ENCODE results near the gene AP4M1.

Gene AP4M1

GRCh38 chr7:100124301-100125230 lies 23.1 kb downstream of the AP4M1 start:
- no peak overlapping the region for H3K4ac ChIP-seq (ENCODE audit: low read length)
- no peak overlapping the region for H3K18ac ChIP-seq (ENCODE audit: low read length)
- no CpG with 5 or more reads among the region's 4 CpGs for whole genome bisulfite sequencing, 2 donors (ENCODE audit: extremely low coverage in 2 of 2, insufficient read length in 2 of 2, insufficient replicate concordance in 1 of 2)
- H3K4me1 ChIP-seq (ENCODE audit: control insufficient read depth in 2 of 2, insufficient read depth in 1 of 2, low read depth in 1 of 2, low read length in 2 of 2), result peaks cover 7 to 12% of the 10 kb centered on the region in 2 donors
- no peaks in the 10 kb centered on the region for H3K9me3 ChIP-seq (replicated peaks in 1 of 2; ENCODE audit: control insufficient read depth in 2 of 2, insufficient read depth in 1 of 2, low read depth in 1 of 2, low read length in 2 of 2)
- H3K4me3 ChIP-seq (ENCODE audit: low read length in 2 of 2), result no peak overlapping the region
- H2AFZ ChIP-seq (ENCODE audit: low read length), result no peak overlapping the region
- peaks cover 2% of the 10 kb centered on the region for H3K79me1 ChIP-seq (ENCODE audit: low read depth, low read length)
- H4K91ac ChIP-seq (ENCODE audit: low read depth, low read length, poor library complexity), result no peak overlapping the region
- no peak overlapping the region for H2BK5ac ChIP-seq (ENCODE audit: low read length)
- no peak overlapping the region for H2BK120ac ChIP-seq (ENCODE audit: low read depth, low read length)
- no peak overlapping the region for H3K14ac ChIP-seq (ENCODE audit: low read length)
- no peak overlapping the region for H2AK5ac ChIP-seq (ENCODE audit: low read depth, low read length)
- peaks cover 4 to 22% of the 10 kb centered on the region in 2 donors for H3K36me3 ChIP-seq (replicated peaks in 1 of 2; ENCODE audit: control insufficient read depth in 2 of 2, insufficient read depth in 2 of 2, low read length in 2 of 2)
- H3K4me2 ChIP-seq (ENCODE audit: insufficient read depth, low read length, poor library complexity, severe bottlenecking), result no peak overlapping the region
- H3K9ac ChIP-seq (ENCODE audit: low read depth, low read length, poor library complexity), result no peak overlapping the region
- H3K23ac ChIP-seq (ENCODE audit: low read depth, low read length, poor library complexity), result no peak overlapping the region
- H2BK12ac ChIP-seq (ENCODE audit: low read length), result no peak overlapping the region
- no peak overlapping the region for H2BK15ac ChIP-seq (ENCODE audit: low read length)
- peaks cover 0 to 15% (median 0%) of the 10 kb centered on the region in 3 experiments for H3K27me3 ChIP-seq (ENCODE audit: control insufficient read depth in 3 of 3, insufficient read depth in 3 of 3, low read depth in 1 of 3, low read length in 3 of 3)
- H4K8ac ChIP-seq (ENCODE audit: low read depth, low read length), result no peak overlapping the region
- no peak for DNase-seq (ENCODE audit: low spot score)
- no peak overlapping the region for H3K27ac ChIP-seq (replicated peaks; ENCODE audit: low read length)

DNA sequence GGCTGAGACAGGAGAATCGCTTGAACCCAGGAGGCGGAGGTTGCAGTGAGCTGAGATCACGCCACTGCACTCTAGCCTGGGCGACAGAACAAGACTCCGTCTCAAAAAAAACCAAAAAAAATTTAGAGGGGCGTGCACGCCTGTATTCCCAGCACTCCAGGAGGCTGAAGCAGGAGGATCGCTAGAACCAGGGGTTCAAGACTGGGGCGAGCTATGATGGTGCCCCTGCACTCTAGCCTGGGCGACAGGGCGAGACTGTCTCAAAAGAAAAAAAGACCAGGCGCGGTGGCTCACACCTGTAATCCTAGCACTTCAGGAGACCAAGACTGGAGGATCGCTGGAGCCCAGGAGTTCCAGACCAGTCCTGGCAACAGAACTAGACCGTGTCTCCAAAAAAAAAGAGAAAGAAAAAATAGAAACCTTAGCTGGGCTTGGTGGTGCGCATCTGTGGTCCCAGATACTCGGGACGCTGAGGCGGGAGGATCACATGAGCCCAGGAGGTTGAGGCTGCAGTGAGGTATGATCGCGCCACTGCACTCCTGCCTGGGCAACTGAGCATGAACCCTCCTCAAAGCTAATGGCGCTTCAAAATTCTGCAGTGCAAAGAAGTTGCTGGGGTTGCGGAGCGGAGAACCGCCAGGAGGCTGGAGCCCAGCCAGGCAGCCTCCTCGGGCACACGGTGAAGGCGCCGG lies 24.9 kb downstream of the AP4M1 start:
- no peak overlapping the region for H3K14ac ChIP-seq (ENCODE audit: low read length)
- peaks cover 0 to 15% (median 0%) of the 10 kb centered on the region in 3 experiments for H3K27me3 ChIP-seq (ENCODE audit: control insufficient read depth in 3 of 3, insufficient read depth in 3 of 3, low read depth in 1 of 3, low read length in 3 of 3)
- H3K4ac ChIP-seq (ENCODE audit: low read length), result no peak overlapping the region
- H3K9me3 ChIP-seq (replicated peaks in 1 of 2; ENCODE audit: control insufficient read depth in 2 of 2, insufficient read depth in 1 of 2, low read depth in 1 of 2, low read length in 2 of 2), result no peaks in the 10 kb centered on the region
- H3K36me3 ChIP-seq (replicated peaks in 1 of 2; ENCODE audit: control insufficient read depth in 2 of 2, insufficient read depth in 2 of 2, low read length in 2 of 2), result peaks cover 4 to 22% of the 10 kb centered on the region in 2 donors
- H3K4me3 ChIP-seq (ENCODE audit: low read length in 2 of 2), result peak overlapping the region; percentile 74 to 94
- peak overlapping the region; percentile 99 for H2AFZ ChIP-seq (ENCODE audit: low read length)
- peak overlapping the region; percentile 99 for H3K27ac ChIP-seq (replicated peaks; ENCODE audit: low read length)
- peak overlapping the region; percentile 10 for H2AK5ac ChIP-seq (ENCODE audit: low read depth, low read length)
- DNase-seq (ENCODE audit: low spot score), result no peak
- no peak overlapping the region for H2BK120ac ChIP-seq (ENCODE audit: low read depth, low read length)
- peak overlapping the region; percentile 55 for H2BK15ac ChIP-seq (ENCODE audit: low read length)
- no peak overlapping the region for H4K91ac ChIP-seq (ENCODE audit: low read depth, low read length, poor library complexity)
- no peak overlapping the region for H2BK12ac ChIP-seq (ENCODE audit: low read length)
- H3K79me1 ChIP-seq (ENCODE audit: low read depth, low read length), result peaks cover 2% of the 10 kb centered on the region
- H3K4me1 ChIP-seq (ENCODE audit: control insufficient read depth in 2 of 2, insufficient read depth in 1 of 2, low read depth in 1 of 2, low read length in 2 of 2), result peaks cover 3 to 6% of the 10 kb centered on the region in 2 donors
- H3K9ac ChIP-seq (ENCODE audit: low read depth, low read length, poor library complexity), result peak overlapping the region; percentile 96
- peak overlapping the region; percentile 76 for H3K23ac ChIP-seq (ENCODE audit: low read depth, low read length, poor library complexity)
- no CpG with 5 or more reads among the region's 29 CpGs for WGBS, 2 donors (ENCODE audit: extremely low coverage in 2 of 2, insufficient read length in 2 of 2, insufficient replicate concordance in 1 of 2)
- peak overlapping the region; percentile 99 for H3K18ac ChIP-seq (ENCODE audit: low read length)
- H2BK5ac ChIP-seq (ENCODE audit: low read length), result peak overlapping the region; percentile 85
- peak overlapping the region; percentile 97 for H4K8ac ChIP-seq (ENCODE audit: low read depth, low read length)
- peak overlapping the region; percentile 92 for H3K4me2 ChIP-seq (ENCODE audit: insufficient read depth, low read length, poor library complexity, severe bottlenecking)

DNA sequence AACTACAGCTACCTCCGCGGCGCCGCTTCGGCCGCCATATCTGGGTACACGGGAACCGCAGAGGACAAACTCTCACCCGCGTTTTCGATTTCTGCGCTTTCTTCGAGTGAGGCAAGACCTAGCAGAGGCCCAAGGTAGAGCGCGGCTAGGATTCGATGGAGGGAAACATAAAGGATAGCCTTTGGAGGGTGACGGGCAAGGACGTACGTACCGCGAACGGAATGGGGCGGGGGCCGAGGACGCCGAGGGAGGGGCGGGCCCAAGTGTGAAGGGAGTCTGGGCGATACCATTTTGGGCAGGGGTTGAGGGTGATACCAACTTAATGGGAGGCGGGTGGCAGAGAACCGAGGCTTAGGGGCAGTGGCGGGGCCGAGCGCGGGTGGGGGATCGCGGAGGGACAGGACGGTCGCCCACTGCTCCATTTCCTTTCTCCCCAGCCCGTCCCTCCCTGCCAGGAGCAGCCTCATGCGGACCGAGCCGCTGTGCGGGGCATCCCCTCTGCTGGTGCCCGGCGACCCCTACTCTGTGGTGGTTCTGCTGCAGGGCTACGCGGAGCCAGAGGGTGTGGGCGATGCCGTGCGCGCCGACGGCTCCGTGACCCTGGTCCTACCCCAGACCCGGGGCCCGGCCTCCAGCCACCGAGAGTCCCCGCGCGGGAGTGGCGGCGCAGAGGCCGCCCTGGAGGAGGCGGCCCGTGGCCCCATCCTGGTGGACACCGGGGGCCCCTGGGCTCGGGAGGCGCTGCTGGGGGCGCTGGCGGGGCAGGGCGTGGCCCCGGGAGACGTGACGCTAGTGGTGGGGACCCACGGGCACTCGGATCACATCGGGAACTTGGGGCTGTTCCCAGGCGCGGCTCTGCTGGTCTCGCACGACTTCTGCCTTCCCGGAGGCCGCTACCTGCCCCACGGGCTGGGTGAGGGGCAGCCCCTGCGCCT lies 25.8 kb downstream of the AP4M1 start, which contains the start of gene MBLAC1:
MBLAC1 (plus strand) TSS at position 37 of the 935 bp plus-strand sequence; CDS start at position 466, 429 bp downstream.
- H2AFZ ChIP-seq (ENCODE audit: low read length), result peak within 1 kb of the TSS; percentile 99
- H3K23ac ChIP-seq (ENCODE audit: low read depth, low read length, poor library complexity), result peak within 1 kb of the TSS; percentile 76
- H3K9me3 ChIP-seq (replicated peaks in 1 of 2; ENCODE audit: control insufficient read depth in 2 of 2, insufficient read depth in 1 of 2, low read depth in 1 of 2, low read length in 2 of 2), result no peaks in the 10 kb centered on the region
- peak within 1 kb of the TSS; percentile 92 for H3K4me2 ChIP-seq (ENCODE audit: insufficient read depth, low read length, poor library complexity, severe bottlenecking)
- peak within 1 kb of the TSS; percentile 86 for H3K4ac ChIP-seq (ENCODE audit: low read length)
- H2BK12ac ChIP-seq (ENCODE audit: low read length), result peak within 1 kb of the TSS; percentile 96
- H3K27ac ChIP-seq (replicated peaks; ENCODE audit: low read length), result peak within 1 kb of the TSS; percentile 99
- H2BK5ac ChIP-seq (ENCODE audit: low read length), result peak within 1 kb of the TSS; percentile 85
- peak; percentile 95 for DNase-seq (ENCODE audit: low spot score)
- H3K14ac ChIP-seq (ENCODE audit: low read length), result peak within 1 kb of the TSS; percentile 95
- H3K4me3 ChIP-seq (ENCODE audit: low read length in 2 of 2), result peak within 1 kb of the TSS; percentile 74 to 94
- peaks cover 3 to 6% of the 10 kb centered on the region in 2 donors for H3K4me1 ChIP-seq (ENCODE audit: control insufficient read depth in 2 of 2, insufficient read depth in 1 of 2, low read depth in 1 of 2, low read length in 2 of 2)
- H3K9ac ChIP-seq (ENCODE audit: low read depth, low read length, poor library complexity), result peak within 1 kb of the TSS; percentile 96
- H2AK5ac ChIP-seq (ENCODE audit: low read depth, low read length), result peak within 1 kb of the TSS; percentile 50
- peaks cover 4 to 21% of the 10 kb centered on the region in 2 donors for H3K36me3 ChIP-seq (replicated peaks in 1 of 2; ENCODE audit: control insufficient read depth in 2 of 2, insufficient read depth in 2 of 2, low read length in 2 of 2)
- H3K18ac ChIP-seq (ENCODE audit: low read length), result peak within 1 kb of the TSS; percentile 99
- H4K8ac ChIP-seq (ENCODE audit: low read depth, low read length), result peak within 1 kb of the TSS; percentile 97
- no peak within 1 kb of the TSS for H2BK120ac ChIP-seq (ENCODE audit: low read depth, low read length)
- H4K91ac ChIP-seq (ENCODE audit: low read depth, low read length, poor library complexity), result peak within 1 kb of the TSS; percentile 89
- peak within 1 kb of the TSS; percentile 96 for H2BK15ac ChIP-seq (ENCODE audit: low read length)
- H3K79me1 ChIP-seq (ENCODE audit: low read depth, low read length), result peaks cover 2% of the 10 kb centered on the region
- no CpG with 5 or more reads among the region's 85 CpGs for WGBS, 2 donors (ENCODE audit: extremely low coverage in 2 of 2, insufficient read length in 2 of 2, insufficient replicate concordance in 1 of 2)
- H3K27me3 ChIP-seq (ENCODE audit: control insufficient read depth in 3 of 3, insufficient read depth in 3 of 3, low read depth in 1 of 3, low read length in 3 of 3), result peaks cover 0 to 15% (median 0%) of the 10 kb centered on the region in 3 experiments

All from neuronal stem cell (in vitro differentiated cells).